Activated T-helper 1 cell treated with anti-CD3 and anti-CD28 coated beads, Interleukin-12 subunit alpha, Interleukin-12 subunit beta, Interleukin-2, Interleukin-4 antibody, amounts not matched to agents 30 ng/mL and 10 ng/mL and 1 ng/mL, durations not matched to agents 14 hours and 24 hours and 36 hours (primary cell): ENCODE data around the gene CAND1. TPM values are rescaled to one million over a fixed set of nuclear protein-coding genes. Genes with fewer than 3 reads are reported as not detected.

Experiments
- DNase-seq: peaks from one replicate; pipeline ENCODE4 v3.0.0; 2021; ENCODE audit warnings: low spot score
- H3K27ac Mint-ChIP-seq: one replicate; pipeline ENCODE4 v1.8.0; 2021; ENCODE audit warnings: mild to moderate bottlenecking, mixed read lengths
- H3K27me3 Mint-ChIP-seq: one replicate; pipeline ENCODE4 v1.8.0; 2022; ENCODE audit warnings: mild to moderate bottlenecking, moderate library complexity, mixed read lengths; ENCODE audit not compliant: insufficient read depth
- H3K36me3 Mint-ChIP-seq: one replicate; pipeline ENCODE4 v1.8.0; 2021; ENCODE audit warnings: low read depth, mixed read lengths
- H3K4me1 Mint-ChIP-seq: one replicate; pipeline ENCODE4 v1.8.0; 2021; ENCODE audit warnings: low read depth, mixed read lengths
- H3K4me3 Mint-ChIP-seq: one replicate; pipeline ENCODE4 v1.8.0; 2021; ENCODE audit warnings: mild to moderate bottlenecking, moderate library complexity, mixed read lengths
- H3K9me3 Mint-ChIP-seq: one replicate; pipeline ENCODE4 v1.8.0; 2021; ENCODE audit warnings: mixed read lengths
- intact Hi-C: fragments of 100-400 bp; cut with micrococcal nuclease; formaldehyde crosslinking; loops from one replicate; pipeline ENCODE4 v1.15.1; 2024
- total RNA-seq: library from RNA; stranded (reverse); gene quantifications from 2 replicates; pipeline ENCODE4 v1.2.3, GENCODE V29; 2022

Gene CAND1
- total RNA-seq, 1 donor from 2014 or later: 185 TPM

DNA sequence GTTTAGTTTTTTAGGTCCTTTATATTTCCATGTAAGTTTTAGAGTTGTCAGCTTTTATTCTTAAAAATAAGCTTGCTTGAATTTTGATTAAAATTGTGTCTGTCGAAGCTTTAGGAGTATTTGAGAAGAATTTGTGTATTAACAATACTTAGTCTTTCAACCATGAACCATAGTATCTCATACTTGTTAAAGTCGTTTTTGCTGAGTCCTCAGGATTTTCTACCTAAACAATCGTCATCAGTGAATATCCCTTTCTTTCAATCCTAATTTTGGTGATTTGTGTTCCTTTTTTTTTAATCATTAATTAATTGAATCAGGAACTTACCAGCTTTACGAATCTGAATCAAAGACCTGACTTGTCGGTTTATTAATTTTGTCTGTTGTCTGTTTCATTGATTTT lies 18.2 kb downstream of the CAND1 start:
- H3K27me3 Mint-ChIP-seq: no peaks in the 10 kb centered on the region
- intact Hi-C loops: no loop called here
- no peak for DNase-seq
- peak overlapping the region; percentile 48 for H3K27ac Mint-ChIP-seq
- H3K9me3 Mint-ChIP-seq: peaks cover 3% of the 10 kb centered on the region
- no peak overlapping the region for H3K4me3 Mint-ChIP-seq
- H3K4me1 Mint-ChIP-seq: peaks cover 46% of the 10 kb centered on the region
- H3K36me3 Mint-ChIP-seq: peaks cover 47% of the 10 kb centered on the region

- Mint-ChIP-seq H3K27me3 (no peaks in the 10 kb centered on the region), H3K27ac (peak overlapping the region; percentile 62), H3K9me3 (peaks cover 3% of the 10 kb centered on the region), H3K4me3 (no peak overlapping the region), H3K4me1 (peaks cover 46% of the 10 kb centered on the region), H3K36me3 (peaks cover 51% of the 10 kb centered on the region)
- intact Hi-C loops: loop anchor here (1.0 kb wide), 2 partner anchors 14 to 20 kb away; no protein-coding TSS in a partner anchor
- no peak for DNase-seq
Measured at GRCh38 chr12:67288561-67288960, 19.4 kb downstream of the CAND1 start.

DNA sequence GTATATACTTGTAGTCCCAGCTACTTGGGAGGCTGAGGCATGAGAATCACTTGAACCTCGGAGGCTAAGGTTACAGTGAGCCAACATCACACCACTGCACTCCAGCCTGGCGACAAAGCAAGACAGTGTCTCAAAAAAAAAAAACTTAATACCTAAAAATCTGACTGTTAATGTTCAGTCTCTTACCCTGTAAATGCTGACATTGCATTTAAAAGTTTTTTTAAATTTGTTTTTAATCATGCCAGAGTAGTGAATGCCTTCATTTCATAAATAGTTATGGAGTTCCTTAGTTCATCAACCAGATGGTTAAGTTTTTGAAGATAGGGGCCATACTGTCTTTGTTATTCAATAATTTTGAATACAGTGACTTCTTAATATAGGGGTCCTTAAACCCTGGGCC lies 21.2 kb downstream of the CAND1 start:
- DNase-seq: no peak
- Mint-ChIP-seq H3K9me3 (peaks cover 3% of the 10 kb centered on the region), H3K27ac (no peak overlapping the region), H3K27me3 (no peaks in the 10 kb centered on the region), H3K4me3 (no peak overlapping the region), H3K36me3 (peaks cover 46% of the 10 kb centered on the region), H3K4me1 (peaks cover 39% of the 10 kb centered on the region)
- intact Hi-C loops: no loop called here

DNA sequence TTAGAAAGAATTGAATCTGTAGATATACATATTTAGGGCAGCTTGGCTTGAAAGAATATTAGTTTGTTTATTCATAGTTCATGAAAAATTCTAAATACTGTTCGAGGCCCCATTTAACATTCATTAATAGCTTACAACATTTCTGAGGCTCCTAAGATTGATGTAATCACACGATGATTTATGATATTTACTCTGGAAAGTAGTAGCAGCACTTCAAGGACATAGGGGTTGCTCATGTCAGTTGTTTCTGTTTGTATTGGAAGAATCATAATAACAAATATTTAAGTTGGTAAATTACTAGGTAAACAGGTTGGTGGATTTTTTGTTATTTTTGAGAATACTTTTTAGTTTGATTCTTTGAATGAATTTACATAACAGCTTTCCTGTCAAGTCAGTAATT lies 30.4 kb downstream of the CAND1 start:
- Mint-ChIP-seq H3K36me3 (peaks cover 52% of the 10 kb centered on the region), H3K4me1 (peaks cover 12% of the 10 kb centered on the region), H3K9me3 (no peaks in the 10 kb centered on the region), H3K27me3 (no peaks in the 10 kb centered on the region), H3K4me3 (no peak overlapping the region), H3K27ac (no peak overlapping the region)
- no peak for DNase-seq
- intact Hi-C loops: no loop called here

GRCh38 chr12:67299926-67300325 lies 30.8 kb downstream of the CAND1 start:
- Mint-ChIP-seq H3K36me3 (peaks cover 51% of the 10 kb centered on the region), H3K9me3 (no peaks in the 10 kb centered on the region), H3K4me1 (peaks cover 12% of the 10 kb centered on the region), H3K27ac (no peak overlapping the region), H3K27me3 (no peaks in the 10 kb centered on the region), H3K4me3 (no peak overlapping the region)
- no peak for DNase-seq
- intact Hi-C loops: no loop called here

DNA sequence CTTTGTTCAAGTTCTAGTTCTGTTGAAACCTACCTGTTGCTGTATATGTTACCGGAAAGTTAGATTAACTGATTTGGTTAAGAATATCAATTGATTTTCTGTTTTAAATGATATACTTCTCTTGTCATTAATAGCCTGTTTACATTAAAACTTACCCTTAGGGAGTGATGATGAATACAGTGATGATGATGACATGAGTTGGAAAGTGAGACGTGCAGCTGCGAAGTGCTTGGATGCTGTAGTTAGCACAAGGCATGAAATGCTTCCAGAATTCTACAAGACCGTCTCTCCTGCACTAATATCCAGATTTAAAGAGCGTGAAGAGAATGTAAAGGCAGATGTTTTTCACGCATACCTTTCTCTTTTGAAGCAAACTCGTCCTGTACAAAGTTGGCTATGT lies 33.0 kb downstream of the CAND1 start:
- H3K4me3 Mint-ChIP-seq: no peak overlapping the region
- no peak for DNase-seq
- no peaks in the 10 kb centered on the region for H3K27me3 Mint-ChIP-seq
- H3K9me3 Mint-ChIP-seq: no peaks in the 10 kb centered on the region
- intact Hi-C loops: no loop called here
- H3K36me3 Mint-ChIP-seq: peaks cover 62% of the 10 kb centered on the region
- peaks cover 6% of the 10 kb centered on the region for H3K4me1 Mint-ChIP-seq
- no peak overlapping the region for H3K27ac Mint-ChIP-seq

GRCh38 chr12:67305544-67305943 lies 36.4 kb downstream of the CAND1 start:
- DNase-seq: no peak
- intact Hi-C loops: no loop called here
- H3K4me3 Mint-ChIP-seq: no peak overlapping the region
- H3K36me3 Mint-ChIP-seq: peaks cover 68% of the 10 kb centered on the region
- H3K4me1 Mint-ChIP-seq: peaks cover 14% of the 10 kb centered on the region
- H3K27me3 Mint-ChIP-seq: no peaks in the 10 kb centered on the region
- H3K9me3 Mint-ChIP-seq: no peaks in the 10 kb centered on the region
- no peak overlapping the region for H3K27ac Mint-ChIP-seq

GRCh38 chr12:67306712-67307111 lies 37.6 kb downstream of the CAND1 start:
- Mint-ChIP-seq H3K4me3 (no peak overlapping the region), H3K9me3 (no peaks in the 10 kb centered on the region), H3K4me1 (peaks cover 14% of the 10 kb centered on the region), H3K27ac (no peak overlapping the region), H3K27me3 (no peaks in the 10 kb centered on the region), H3K36me3 (peaks cover 74% of the 10 kb centered on the region)
- intact Hi-C loops: no loop called here
- DNase-seq: no peak

DNA sequence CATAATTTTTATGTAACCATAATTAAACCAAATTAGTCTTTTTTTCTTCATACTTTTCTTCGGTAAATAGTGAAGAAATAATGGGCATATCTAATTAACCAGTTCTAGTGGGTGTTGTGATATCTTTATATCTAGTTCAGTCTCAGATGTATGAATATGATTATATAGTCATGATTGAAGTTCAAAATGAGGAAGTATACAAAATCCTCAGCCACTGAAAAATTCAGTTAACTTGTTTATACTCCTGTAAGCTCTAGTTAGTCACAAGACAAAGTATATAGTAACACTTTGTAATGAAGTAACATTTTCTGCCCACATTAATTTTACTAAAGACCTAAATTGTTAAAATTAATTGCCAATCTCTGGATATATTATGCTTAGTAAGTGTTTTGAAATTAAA lies 46.5 kb downstream of the CAND1 start:
- intact Hi-C loops: no loop called here
- Mint-ChIP-seq H3K27me3 (no peaks in the 10 kb centered on the region), H3K27ac (no peak overlapping the region), H3K36me3 (peaks cover 43% of the 10 kb centered on the region), H3K4me3 (no peak overlapping the region), H3K9me3 (no peaks in the 10 kb centered on the region), H3K4me1 (peaks cover 8% of the 10 kb centered on the region)
- no peak for DNase-seq

DNA sequence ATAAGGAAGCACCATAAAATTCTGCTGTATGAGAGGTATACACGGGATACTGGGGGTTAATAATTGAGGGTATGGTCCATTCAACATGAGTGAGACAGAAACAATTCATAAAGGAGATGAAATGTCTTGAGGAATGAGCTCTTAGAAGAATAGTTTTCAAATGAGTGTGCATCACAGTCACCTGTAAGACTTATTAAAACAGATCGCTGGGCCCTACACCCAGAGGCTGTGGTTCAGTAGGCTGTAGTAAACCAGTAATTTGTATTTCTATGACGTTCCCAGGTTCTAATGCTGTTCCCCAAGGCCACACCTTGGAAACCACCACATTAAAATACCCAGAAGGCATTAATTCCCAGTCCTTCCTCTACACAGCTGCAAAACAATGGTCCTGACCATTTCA lies 49.6 kb downstream of the CAND1 start:
- Mint-ChIP-seq H3K4me1 (peaks cover 15% of the 10 kb centered on the region), H3K27ac (no peak overlapping the region), H3K36me3 (peaks cover 42% of the 10 kb centered on the region), H3K4me3 (no peak overlapping the region), H3K27me3 (no peaks in the 10 kb centered on the region), H3K9me3 (no peaks in the 10 kb centered on the region)
- intact Hi-C loops: no loop called here
- DNase-seq: no peak

GRCh38 chr12:67319936-67320335 lies 50.8 kb downstream of the CAND1 start:
- Mint-ChIP-seq H3K9me3 (no peaks in the 10 kb centered on the region), H3K4me1 (peaks cover 15% of the 10 kb centered on the region), H3K27me3 (no peaks in the 10 kb centered on the region), H3K27ac (no peak overlapping the region), H3K36me3 (peaks cover 43% of the 10 kb centered on the region), H3K4me3 (no peak overlapping the region)
- intact Hi-C loops: no loop called here
- no peak for DNase-seq

- H3K4me1 Mint-ChIP-seq: peaks cover 15% of the 10 kb centered on the region
- peaks cover 43% of the 10 kb centered on the region for H3K36me3 Mint-ChIP-seq
- intact Hi-C loops: no loop called here
- H3K4me3 Mint-ChIP-seq: no peak overlapping the region
- H3K27ac Mint-ChIP-seq: peak overlapping the region; percentile 80
- H3K9me3 Mint-ChIP-seq: no peaks in the 10 kb centered on the region
- DNase-seq: no peak
- no peaks in the 10 kb centered on the region for H3K27me3 Mint-ChIP-seq
Measured at GRCh38 chr12:67320614-67321295, 51.6 kb downstream of the CAND1 start.

GRCh38 chr12:67322580-67322979 lies 53.4 kb downstream of the CAND1 start:
- peaks cover 38% of the 10 kb centered on the region for H3K36me3 Mint-ChIP-seq
- H3K27me3 Mint-ChIP-seq: no peaks in the 10 kb centered on the region
- no peak for DNase-seq
- no peak overlapping the region for H3K27ac Mint-ChIP-seq
- intact Hi-C loops: loop anchor here (1.0 kb wide), 1 partner anchor 38 kb away; no protein-coding TSS in a partner anchor
- H3K4me3 Mint-ChIP-seq: no peak overlapping the region
- peaks cover 15% of the 10 kb centered on the region for H3K4me1 Mint-ChIP-seq
- H3K9me3 Mint-ChIP-seq: no peaks in the 10 kb centered on the region

- no peak overlapping the region for H3K4me3 Mint-ChIP-seq
- peaks cover 15% of the 10 kb centered on the region for H3K4me1 Mint-ChIP-seq
- H3K27ac Mint-ChIP-seq: no peak overlapping the region
- intact Hi-C loops: no loop called here
- no peak for DNase-seq
- peaks cover 35% of the 10 kb centered on the region for H3K36me3 Mint-ChIP-seq
- H3K9me3 Mint-ChIP-seq: no peaks in the 10 kb centered on the region
- no peaks in the 10 kb centered on the region for H3K27me3 Mint-ChIP-seq
Measured at GRCh38 chr12:67323007-67323406, 53.8 kb downstream of the CAND1 start.
